ENCODE measurements around the gene PLEKHA1.

The PLEKHA1 gene

DNA sequence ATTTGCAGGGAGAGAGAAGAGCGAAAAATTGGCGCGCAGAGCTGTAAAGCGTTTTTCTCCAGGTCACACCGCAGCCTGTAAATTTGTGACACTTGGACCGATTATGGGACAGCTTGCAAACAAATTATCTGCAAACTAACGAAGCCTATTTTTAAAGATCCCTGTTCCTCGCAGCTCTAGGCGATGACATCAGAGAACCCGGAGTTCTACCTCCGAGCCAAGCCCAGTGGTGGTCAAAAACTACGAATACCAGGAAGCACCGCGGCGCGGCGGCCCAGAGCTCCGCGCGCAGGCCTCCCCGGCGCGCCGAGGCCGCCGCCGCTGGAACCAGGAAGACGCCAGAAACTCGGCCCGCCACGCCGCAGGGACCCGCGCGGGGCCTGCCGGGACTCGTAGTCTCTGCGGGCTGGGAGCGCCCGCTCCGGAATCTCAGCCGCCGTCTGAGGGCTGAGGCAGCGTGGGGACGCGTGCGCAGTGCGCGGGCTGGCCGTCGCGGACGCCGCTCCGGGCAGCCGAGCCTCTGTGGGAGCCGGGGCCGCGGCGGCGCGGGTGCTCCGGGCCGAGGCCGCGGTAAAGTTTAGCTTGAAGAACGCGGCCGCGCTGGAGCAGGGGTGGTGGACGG, at the start of gene PLEKHA1:
PLEKHA1 (plus strand) TSS at position 472 of the 622 bp plus-strand sequence. CDS start 18,493 bp downstream, outside the sequence.
- DNase-seq (ENCODE audit: low spot score): peak; percentile 93

DNA sequence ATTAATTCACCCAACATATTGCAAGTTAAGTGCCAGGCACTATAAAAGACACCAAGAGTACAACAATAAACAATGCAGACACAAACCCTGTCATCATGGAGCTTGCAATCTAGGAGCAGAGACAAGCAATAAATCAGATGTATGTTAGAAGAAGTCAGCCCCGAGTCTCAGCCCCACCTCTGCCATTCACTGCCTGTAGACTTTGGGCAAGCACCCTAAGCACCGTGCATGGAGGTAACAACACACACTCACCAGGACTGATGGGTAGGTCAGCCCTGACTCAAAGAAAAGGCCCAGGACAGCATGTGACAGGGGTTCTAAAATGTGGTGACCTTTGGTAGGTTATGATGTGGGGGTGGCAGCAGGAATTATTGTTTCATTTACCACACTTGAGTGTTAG, 49.3 kb upstream of the PLEKHA1 start:
- DNase-seq (ENCODE audit: low spot score): no peak

DNA sequence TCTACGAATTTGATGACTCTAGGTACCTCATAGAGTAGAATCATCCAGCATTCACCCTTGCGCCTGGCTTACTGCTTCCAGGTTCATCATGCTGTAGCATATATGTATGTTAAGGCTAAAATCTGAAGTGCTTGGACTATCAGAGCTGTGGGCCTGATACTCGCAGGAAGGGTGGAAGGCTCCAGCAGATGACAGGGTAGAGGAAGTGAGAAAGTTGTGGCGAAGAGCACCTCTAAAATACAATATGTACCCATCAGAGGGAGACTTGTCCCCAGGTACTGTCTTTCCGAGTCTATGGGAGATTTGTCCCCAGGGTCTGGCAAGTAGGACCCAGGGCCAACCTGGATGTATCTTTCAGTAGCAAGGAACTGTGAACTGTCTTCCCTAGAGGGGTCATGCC, 48.1 kb upstream of the PLEKHA1 start:
- no peak for DNase-seq (ENCODE audit: low spot score)

DNA sequence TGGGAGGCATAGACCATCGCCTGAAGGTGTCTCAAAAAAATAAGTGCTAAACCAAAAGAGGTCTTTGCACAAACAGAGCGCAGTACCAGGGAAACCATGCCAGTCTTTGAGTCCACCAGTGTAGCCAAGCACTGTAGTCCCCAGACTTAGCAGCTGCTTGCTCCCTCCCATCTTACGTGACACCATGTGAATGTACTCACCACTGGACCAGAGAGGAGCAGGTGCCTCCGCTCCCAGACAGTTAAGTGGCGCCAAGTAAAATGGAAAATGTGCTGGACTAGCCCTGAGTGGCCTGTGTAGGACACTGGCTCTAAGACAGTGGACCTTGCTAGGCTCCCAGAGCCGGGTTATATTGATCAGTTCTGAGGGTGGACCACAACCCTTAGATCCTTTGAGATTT, 47.7 kb upstream of the PLEKHA1 start:
- DNase-seq (ENCODE audit: low spot score): no peak

DNA sequence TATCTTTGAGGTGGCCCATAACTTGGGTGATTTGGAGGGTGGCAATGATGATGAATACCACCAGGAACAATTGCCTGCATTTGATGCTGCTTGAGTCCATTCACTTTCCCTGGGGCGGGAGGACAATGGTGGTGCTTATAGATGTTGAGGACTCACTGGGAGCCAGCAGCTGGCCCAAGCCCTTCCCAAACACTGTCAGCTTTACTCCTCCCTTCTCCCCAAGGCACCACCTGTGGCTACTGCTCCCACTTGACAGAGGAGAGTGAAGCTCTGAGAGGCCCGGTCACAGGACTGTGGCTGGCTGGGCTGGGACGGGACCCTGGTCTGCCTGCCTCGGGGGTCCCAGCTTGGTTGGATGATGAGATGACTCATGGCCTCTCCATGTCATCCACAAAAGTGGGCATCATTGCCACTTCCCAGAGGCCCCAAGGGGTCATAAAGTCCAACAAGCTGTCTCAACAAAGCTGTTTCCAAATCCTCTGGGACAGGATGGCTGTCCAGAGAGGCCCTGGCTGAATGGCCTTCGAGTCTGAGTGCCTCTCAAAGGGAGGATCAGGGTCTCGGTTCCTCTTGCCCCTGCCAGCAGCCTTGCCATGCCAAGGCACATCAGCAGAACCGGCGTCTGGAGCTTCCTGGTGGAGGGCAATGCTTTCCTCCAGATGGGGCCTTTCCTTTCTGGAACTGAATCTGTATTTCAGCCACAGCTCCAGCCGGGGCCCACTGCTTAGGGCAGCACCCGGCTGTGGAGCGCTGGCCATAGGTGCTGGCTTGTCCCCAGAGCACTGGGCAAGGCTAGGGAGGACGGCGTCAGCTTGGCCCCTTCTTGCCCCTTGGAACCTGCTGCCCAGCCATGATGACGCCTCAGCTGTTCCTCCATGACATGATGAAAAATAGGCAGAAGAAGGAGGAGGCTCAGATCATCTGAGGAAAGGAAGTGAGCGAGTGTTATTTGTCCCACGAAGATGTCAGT, 47.0 kb upstream of the PLEKHA1 start:
- no peak for DNase-seq (ENCODE audit: low spot score)

DNA sequence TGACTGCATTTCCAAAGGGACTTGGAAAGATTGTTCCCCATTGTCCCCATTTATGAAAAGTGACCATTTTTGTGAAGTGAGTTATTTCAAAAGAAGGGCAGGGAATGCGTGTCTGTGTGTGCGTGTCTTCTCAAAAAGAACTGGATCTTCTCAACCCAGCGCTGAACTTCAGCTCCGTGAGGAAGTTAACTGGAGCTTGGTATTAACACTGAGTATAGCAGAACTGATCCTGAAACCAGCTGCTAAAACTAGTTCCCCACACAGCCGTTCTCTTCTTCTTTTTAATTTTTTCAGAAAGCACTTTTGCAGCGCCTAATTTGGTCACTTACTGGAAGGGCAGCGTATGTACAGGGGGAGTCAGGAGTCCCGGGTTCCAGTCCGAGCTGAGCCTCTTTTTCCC, 45.8 kb upstream of the PLEKHA1 start:
- DNase-seq (ENCODE audit: low spot score): no peak

DNA sequence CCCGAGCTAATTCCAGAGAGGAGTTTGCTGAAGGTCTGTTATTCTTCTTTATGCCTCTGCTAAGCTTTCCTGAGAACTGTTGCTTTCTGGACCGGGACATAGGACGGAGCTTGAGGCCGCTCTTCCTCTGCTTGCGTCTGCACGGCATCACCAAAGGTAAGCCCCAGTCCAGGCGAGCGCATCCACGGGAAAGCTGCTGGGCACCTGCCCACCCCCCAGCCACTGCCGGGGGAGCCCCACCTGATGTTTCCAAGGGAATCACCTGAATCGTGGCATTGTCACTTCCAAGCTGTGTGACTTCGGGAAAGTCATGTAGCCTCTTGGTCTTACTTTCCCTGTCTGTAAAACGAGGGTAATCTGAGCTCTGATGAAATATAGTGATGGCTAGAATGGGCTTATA, 45.1 kb upstream of the PLEKHA1 start:
- no peak for DNase-seq (ENCODE audit: low spot score)

DNA sequence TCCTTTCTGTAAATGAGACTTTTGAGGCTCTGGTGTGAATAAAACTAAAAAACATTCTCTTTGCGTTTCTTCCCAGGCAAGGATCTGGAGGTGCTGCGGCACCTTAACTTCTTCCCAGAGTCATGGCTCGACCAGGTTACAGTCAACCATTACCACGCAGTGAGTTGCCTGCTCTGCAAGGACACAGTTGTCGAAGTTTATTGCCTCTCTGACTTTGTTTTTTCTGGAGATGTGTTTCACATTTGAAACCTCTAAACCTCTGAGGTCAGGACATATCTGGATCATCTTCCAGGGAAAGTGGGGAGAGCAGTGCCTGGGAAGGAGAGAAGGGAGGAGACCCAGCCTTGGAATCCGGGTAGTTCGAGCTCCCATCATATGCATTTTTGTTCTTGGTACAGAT, 43.4 kb upstream of the PLEKHA1 start:
- DNase-seq (ENCODE audit: low spot score): no peak

DNA sequence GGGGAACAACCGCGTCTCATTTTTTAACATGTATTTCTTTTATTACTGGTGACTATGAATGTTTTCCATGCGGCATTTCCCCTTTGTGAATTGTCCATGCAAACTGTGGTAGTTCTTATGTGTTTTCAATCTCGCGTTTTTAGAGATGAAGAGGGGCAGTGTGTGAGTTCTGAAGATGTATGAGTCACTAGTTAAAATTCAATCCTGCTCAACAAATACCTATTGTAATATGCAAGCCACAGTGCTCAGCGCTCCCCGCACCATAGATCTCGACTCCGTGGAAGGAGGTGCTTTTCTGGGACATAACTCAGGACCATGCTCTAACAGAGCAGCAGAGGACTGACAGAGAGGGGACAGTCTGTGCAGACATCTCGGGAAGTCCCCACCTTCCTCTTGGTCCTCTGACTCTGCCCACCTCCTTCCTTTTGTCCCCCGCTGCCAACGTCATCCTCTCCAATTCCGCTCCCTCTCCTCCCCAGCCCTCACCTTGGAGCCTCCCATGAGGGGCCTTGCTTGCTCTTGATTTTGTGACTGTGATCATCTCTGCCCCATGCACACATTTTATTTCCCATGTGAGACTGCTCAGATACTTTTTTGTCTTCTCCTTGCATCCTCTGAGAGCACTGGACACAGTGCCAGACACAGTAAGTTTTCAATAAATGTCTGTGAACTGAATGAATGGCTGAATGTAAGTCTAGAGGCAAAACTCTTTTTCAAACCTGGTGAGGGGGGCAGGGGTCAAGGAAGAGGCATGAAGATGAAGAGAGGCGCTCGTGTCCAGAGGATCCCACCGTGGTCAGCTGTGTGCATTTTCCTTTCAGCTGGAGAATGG, 42.7 kb upstream of the PLEKHA1 start:
- peak; percentile 92 for DNase-seq (ENCODE audit: low spot score)

DNA sequence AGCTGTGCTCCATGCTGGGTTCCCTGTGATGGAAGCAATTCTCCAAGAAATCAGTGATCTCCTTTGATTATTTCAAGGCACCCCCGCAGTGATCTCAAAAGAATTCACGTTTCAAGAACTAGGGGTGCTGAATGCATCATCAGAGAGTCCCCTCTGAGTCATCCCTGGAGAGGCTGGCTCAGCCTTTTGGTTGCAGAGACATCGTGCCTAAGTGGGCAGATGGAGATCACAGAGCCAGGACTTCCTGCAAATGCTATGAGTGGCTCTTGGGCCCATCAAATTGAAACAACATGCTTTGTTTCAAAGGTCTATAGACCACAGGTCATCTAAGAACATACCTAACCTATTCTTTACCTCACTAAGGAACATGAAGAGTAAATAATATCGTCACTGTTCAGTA, 41.5 kb upstream of the PLEKHA1 start:
- DNase-seq (ENCODE audit: low spot score): peak; percentile 25

DNA sequence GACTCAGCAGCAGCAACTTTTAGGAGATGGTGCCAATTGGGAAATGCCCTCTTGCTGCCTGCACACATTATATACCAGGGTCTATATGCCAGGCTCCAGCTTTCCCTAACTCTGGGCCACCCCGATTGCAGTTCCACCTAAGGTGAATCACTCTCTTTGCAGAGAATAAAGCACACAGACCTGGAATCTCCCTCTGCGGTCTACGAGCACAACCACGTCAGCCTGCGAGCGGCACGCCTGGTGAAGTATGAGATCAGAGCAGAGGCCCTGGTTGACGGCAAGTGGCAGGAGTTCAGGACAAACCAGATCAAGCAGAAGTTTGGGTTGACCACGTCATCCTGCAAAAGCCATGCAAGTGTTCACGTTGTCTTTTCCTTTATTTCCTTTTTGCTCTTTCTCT, 38.2 kb upstream of the PLEKHA1 start:
- DNase-seq (ENCODE audit: low spot score): peak; percentile 48

DNA sequence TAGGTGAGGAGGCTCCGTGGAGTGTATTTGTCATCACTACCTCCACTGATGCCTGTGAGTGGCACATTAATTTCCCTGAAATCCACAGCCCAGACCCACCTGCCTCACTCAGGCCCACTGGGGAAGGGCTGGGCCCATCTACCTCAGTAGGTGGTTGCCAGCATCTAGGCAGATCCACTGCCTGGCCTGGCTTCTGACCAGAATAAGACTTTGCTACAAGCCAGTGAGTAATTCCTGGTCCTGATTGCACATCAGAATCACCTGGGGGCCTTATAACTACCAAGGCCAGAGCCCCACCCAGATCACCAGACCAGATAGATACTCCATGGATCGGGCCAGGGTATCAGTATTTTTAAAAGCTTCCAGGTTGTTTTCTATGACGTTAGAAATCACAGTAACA, 37.5 kb upstream of the PLEKHA1 start:
- no peak for DNase-seq (ENCODE audit: low spot score)

DNA sequence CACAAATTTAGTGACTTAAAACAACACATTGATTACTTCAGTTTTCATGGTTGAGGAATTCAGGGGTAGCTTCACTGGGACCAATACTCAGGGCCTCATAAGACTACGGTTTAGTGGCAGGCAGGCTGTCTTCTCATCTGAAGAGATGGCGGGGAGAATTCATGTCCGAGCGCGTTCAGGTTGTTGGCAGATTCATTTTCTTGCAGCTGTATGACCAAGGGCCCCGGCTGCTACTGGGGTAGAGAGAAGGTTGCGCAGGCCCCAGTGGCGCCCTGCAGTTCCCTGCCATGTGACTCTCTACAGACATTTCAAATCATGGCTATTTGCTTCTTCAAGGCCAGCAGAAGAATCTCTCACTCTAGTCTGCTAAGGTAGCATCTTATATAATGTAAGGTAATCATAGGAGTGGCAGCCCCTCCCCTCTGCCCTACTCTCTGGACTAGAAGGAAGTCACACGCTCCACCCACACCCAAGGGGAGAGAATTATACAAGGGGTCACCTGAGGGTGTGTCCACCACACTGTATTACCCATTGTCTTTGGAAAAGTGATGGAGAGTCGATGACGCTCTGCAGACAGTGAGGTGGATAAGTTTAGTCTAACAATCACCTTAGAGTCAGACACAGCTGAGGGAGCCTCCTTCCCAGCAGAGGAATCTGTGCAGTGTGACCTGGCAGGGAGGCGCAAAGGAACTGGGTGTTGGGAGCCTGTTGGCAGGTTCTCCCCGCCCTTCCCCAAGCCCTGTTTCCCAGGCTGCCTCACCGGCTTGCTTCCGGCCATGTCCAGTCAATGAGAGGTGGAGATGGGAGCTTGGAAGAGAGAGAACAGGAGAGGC, 35.7 kb upstream of the PLEKHA1 start:
- no peak for DNase-seq (ENCODE audit: low spot score)

DNA sequence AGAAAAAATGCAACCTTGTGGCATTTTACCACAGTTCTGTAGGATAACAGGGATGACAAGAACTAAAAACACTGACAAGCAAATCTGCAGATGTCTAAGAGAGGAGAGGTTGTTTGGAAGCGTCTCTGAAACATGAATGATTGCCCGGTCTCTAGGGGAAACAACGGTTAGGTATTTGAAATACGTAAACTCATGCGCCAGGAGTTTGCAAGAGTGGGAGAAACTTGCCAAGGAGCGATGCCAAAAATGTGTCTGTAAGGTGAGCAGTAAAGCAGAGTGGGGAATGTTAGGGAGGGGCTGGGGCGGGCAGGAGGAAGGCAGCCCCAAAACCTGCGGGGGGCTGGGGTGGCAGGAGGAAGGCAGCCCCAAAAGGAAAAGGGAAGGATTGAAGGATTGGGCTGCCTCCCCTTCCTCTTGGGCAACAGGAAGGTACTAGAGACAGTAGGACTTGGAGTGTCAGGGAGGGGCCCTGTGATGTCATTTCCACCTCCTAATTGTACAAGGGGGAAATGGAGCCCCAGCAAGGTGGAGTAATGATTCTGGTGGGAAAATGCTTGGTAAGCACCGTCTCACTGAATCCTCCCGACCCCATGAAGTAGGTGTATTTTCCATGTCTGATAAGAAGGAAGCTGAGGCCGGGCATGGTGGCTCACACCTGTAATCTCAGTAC, 33.2 kb upstream of the PLEKHA1 start:
- DNase-seq (ENCODE audit: low spot score): no peak

DNA sequence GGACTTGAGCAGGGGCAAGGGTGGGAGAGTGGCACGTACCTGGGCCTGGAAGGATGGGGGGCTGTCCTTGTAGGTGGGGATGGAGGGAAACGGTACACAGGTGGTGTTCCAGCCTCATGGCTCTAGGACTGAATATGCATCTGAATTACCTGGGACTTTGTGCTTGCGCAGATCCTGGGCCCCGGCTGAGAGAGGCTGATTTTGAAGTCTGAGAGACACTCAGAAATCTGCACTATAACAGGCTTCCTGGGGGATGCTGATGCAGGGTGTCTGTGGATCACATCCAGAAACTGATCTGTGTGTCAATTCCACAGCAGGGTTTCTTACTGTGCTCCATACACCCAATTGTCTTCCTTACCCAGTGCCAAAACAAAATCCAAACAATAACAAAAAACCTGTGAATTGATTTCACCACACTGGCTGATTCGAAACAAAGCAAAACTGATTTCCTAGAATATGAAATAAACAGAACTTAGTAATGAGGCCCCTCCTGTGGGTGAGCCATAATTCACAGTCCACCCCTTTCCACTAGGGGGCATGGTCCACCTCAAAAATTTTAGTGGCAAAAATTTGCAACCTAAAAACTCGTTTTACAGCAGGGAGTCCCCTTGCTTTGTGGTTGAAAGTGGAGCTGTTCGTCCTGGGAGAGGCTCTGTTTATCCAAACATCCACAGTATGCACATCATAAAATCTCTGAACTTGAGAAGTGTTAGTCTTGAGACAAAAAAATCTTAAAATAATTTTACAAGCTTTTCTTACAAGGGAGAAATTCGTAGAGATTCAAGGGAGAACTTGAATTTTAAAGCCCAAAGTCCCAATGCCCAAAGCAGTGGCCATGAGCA, 32.0 kb upstream of the PLEKHA1 start:
- peak; percentile 41 for DNase-seq (ENCODE audit: low spot score)

DNA sequence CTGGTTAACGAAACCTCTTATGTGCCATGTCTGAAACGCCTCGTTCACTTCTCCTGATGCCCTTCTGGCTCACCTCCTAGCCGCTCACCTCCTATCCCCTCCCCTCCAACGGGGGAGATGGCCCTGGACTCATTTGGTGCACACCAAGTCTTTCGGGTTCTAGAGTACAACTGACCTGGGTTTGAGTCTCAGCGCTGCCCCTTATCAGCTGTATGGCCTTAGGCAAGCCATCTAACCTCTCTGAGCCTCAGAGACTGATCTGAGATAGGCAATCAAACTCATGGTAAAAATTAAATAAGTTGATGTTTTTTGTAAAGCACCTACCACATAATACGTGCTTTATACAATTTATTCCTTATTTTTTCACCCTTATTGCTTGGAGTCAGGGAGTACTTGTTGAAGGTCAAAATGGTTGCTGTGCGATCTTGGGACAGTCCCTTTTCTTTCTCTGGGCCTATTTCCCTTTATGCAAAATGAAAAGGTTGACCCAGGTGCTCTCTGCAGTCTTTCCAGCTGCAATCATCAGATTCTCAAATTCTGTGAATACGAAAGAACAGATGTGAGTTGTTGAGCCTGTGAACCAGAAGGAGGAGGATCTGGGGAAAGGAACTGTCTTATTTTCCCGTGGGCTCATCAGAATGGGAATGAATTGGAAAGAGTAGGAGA, 31.2 kb upstream of the PLEKHA1 start:
- no peak for DNase-seq (ENCODE audit: low spot score)

DNA sequence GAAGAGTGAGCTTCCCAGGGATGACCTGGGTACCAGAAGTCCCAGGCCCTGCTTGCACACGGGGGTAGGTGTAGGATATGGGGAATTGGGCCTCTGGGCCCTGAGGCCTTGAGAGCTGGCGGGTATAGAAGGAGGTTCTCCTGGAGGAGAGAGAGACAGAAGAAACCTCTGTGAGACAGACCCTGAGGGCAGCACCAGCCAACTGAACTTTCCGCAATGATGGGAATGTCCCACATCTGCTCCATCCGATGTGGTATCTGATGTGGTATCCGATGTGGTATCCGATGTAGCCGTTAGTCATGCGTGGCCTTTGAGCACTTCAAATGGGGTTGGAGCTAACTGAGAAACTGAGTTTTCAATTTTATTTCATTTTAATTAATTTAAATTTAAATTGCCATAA, 30.6 kb upstream of the PLEKHA1 start:
- no peak for DNase-seq (ENCODE audit: low spot score)

DNA sequence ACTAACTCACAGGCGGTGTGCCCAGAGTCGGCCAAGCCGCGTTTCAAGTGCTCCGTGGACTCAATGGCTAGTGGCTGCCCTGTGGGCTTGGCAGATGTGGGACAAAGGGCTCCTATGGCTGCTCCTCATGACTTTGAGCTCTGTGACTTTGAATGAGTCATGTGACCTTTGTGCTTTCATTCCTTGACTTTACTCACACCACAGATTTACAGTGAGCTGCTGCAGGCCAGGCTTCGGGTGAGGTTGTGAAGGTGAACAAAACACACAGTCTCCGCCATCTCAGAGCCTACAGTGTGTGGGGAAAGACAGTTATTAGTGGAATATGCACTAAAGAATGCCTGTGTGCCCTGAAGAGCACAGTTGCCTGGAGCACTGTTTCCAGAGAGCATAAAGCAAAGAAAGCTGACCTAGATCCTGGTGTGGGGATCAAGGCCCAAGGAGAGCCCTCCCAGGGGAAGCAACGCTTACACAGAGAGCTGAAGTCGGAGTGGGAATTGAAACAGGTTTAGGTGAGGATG, 29.7 kb upstream of the PLEKHA1 start:
- peak; percentile 72 for DNase-seq (ENCODE audit: low spot score)

DNA sequence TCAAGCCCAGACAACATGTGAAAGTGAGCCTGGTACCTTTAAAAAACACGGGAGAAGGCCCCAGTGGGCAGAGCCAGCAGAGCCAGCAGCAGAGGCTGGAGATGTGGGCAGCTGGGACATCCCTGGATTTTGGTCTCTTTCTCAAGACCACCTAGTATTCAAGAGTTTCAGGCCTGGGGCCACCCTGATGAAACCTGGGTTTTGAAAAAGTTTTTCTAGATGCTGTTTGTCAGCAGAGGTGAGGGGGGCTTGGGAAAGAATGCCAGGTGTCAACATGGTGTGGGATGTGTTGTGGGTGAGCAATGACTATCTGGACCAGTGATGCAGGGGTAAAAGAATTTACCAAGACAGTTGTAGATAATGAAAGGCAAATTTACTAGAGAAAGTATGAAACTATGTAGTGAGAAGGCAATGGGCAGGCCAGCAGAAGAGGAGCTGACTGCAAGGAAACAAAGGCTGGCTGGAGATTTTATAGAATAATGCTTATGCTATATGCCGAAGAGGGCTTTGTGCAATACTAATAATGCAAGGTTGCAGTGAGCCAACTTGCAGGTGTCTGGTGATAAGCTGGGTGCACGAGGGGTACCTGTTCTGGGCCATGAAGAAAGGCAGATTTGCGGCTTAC, 28.1 kb upstream of the PLEKHA1 start:
- DNase-seq (ENCODE audit: low spot score): no peak
